Measurements from ENCODE around the gene AFTPH.

DNA sequence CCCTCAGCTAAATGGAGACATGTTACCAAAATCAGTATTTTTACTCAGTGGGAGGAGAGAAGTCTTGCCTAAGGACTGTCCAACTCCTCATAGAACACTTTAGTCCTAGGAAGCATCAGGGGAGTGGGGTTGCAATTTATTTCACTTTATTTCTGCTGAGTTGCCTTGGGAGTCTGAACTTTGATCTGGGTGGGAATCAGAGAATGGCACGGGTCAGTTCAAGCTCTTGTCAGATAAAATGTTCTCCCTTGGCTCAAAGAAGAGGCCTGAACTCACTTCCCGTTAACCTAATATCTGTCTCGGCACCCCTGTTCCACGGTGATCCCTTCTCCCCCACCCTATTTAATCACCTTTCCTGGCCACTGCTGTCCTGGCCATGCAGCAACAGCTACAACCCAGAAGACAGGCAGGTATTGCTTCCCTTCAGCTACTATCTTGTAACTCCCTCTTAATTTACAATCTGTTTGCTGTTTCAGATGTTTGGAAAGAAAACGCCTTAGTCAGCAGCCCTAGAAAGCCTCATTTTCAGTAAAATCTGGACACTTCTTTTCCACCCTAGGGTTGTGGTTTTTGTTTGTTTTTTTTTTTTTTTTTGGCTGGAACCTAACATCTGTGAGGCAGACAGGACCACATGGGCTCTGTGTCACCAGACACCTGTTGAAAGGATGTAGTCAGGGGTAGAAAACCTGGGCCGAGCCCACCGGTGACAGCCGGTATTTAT is 77.1 kb downstream of the AFTPH start:
- TF ChIP-seq, protein P1, sequence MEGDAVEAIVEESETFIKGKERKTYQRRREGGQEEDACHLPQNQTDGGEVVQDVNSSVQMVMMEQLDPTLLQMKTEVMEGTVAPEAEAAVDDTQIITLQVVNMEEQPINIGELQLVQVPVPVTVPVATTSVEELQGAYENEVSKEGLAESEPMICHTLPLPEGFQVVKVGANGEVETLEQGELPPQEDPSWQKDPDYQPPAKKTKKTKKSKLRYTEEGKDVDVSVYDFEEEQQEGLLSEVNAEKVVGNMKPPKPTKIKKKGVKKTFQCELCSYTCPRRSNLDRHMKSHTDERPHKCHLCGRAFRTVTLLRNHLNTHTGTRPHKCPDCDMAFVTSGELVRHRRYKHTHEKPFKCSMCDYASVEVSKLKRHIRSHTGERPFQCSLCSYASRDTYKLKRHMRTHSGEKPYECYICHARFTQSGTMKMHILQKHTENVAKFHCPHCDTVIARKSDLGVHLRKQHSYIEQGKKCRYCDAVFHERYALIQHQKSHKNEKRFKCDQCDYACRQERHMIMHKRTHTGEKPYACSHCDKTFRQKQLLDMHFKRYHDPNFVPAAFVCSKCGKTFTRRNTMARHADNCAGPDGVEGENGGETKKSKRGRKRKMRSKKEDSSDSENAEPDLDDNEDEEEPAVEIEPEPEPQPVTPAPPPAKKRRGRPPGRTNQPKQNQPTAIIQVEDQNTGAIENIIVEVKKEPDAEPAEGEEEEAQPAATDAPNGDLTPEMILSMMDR (IDR thresholded peaks at IDR 0.05) = no peak
- no peak for TF ChIP-seq POLR2AphosphoS5 (IDR thresholded peaks at IDR 0.05)
